ENCODE results near the gene OSBPL3. TPM values are rescaled to one million over a fixed set of nuclear protein-coding genes. Genes with fewer than 3 reads are reported as not detected.

The OSBPL3 gene
- total RNA-seq, 1 donor, result 30.8 TPM

DNA sequence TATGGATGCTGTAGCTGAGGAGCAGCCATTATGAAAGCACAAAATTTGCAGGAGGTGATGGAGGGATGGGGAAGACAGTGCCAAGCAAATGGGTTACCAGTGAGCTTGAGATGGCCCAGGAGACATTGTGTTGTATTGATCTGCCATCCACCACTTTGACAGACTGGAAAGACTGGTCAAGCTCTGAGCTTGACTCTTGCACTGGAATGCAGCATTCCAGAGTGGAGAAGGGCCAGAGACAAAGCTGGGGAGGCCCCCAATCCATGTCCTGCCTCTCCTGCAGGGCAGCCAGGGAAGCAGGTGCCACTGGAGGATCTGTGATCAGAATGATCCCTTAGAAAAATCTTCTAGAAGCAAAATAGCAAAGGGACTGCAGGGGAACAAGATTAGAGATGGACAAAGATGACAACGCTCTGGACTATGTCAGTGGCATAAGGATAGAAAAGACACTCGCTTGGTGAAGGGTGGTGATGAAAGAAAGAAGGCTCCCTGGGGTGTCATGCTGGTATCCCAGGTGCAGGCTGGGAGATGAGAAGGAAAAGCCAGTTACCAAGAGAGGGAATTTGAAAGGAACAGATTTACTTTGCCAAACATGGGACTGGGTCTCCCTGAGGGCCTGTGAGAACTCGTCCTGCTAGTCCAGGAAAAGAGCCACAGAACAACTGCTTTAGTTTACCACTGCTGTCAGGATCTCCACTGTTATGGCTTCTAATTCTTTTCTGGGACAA, 227.7 kb downstream of the OSBPL3 start:
- Histone ChIP-seq H3K9me3 (ENCODE audit: low read depth, low read length) (no peaks in the 10 kb centered on the region), H4K20me1 (ENCODE audit: insufficient read depth, low read length) (no peaks in the 10 kb centered on the region), H3K4me2 (ENCODE audit: insufficient read depth, low read length) (no peak overlapping the region), H3K27me3 (ENCODE audit: insufficient read depth, low read length) (no peaks in the 10 kb centered on the region), H3K4me3 (ENCODE audit: insufficient read depth, low read length) (no peak overlapping the region), H3K36me3 (ENCODE audit: insufficient read depth, low read length) (no peaks in the 10 kb centered on the region), H3K27ac (ENCODE audit: low read depth, low read length) (no peak overlapping the region), H3K79me2 (ENCODE audit: insufficient read depth, low read length) (peaks cover 7% of the 10 kb centered on the region), H3K4me1 (ENCODE audit: insufficient read depth, low read length) (peaks cover 7% of the 10 kb centered on the region), H2AFZ (ENCODE audit: low read length) (no peak overlapping the region)
- TF ChIP-seq CTCF (IDR thresholded peaks at IDR 0.05; ENCODE audit: extremely low read depth, low read depth, low read length), result no peak
- DNase-seq (ENCODE audit: insufficient read length, low spot score, missing footprints), result no peak

DNA sequence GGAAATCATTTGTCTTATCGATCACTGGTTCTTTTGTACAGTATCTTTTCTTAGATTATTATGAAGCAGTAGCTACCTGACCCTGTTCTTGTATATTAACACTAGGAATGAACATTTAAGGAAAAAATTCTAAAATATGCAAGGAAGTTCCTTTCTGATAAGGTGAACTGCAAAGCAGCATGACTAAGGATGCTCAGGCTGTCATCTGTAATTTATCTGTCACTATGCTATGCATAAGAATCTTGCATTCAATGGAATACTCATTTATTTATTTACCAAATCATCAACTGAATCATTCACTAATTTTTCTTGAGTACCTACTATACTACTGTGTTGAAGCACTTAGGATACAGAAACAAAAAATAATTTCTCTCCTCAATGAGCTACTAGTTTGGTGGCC, 228.5 kb downstream of the OSBPL3 start:
- no peak for DNase-seq (ENCODE audit: insufficient read length, low spot score, missing footprints)
- H4K20me1 ChIP-seq (ENCODE audit: insufficient read depth, low read length), result no peaks in the 10 kb centered on the region
- no peaks in the 10 kb centered on the region for H3K27me3 ChIP-seq (ENCODE audit: insufficient read depth, low read length)
- H3K27ac ChIP-seq (ENCODE audit: low read depth, low read length), result no peak overlapping the region
- peaks cover 5% of the 10 kb centered on the region for H3K4me1 ChIP-seq (ENCODE audit: insufficient read depth, low read length)
- H2AFZ ChIP-seq (ENCODE audit: low read length), result no peak overlapping the region
- H3K79me2 ChIP-seq (ENCODE audit: insufficient read depth, low read length), result peaks cover 7% of the 10 kb centered on the region
- no peak for TF ChIP-seq CTCF (IDR thresholded peaks at IDR 0.05; ENCODE audit: extremely low read depth, low read depth, low read length)
- no peak overlapping the region for H3K4me2 ChIP-seq (ENCODE audit: insufficient read depth, low read length)
- H3K36me3 ChIP-seq (ENCODE audit: insufficient read depth, low read length), result no peaks in the 10 kb centered on the region
- no peak overlapping the region for H3K4me3 ChIP-seq (ENCODE audit: insufficient read depth, low read length)
- no peaks in the 10 kb centered on the region for H3K9me3 ChIP-seq (ENCODE audit: low read depth, low read length)

DNA sequence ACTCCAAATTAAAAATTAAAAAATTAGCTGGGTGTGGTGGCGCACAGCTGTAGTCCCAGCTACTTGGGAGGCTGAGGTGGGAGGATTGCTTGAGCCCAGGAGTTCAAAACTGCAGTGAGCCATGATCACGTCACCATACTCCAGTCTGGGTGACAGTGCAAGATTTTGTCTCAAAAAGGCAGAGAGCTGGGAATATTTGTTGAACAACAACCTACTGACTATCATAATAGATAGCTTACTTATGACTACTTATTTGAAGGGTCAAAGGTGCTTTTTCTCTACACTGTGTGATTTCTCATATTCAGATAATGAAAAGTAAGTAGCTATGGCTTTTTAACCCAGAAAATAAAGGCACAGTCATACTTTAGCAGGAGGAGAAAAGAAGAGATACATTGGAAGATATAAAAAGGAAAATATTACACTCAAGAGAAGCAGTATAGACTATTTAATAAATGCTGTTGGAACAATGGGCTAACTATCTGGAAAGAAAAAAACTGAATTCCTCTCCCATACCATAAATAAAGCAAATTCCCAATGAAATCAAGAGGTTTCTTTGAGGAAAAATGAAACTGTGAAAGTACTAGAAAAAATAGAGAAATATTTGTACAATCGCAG, 229.4 kb downstream of the OSBPL3 start:
- H3K27ac ChIP-seq (ENCODE audit: low read depth, low read length), result no peak overlapping the region
- no peaks in the 10 kb centered on the region for H3K9me3 ChIP-seq (ENCODE audit: low read depth, low read length)
- no peaks in the 10 kb centered on the region for H4K20me1 ChIP-seq (ENCODE audit: insufficient read depth, low read length)
- DNase-seq (ENCODE audit: insufficient read length, low spot score, missing footprints), result no peak
- no peak for TF ChIP-seq CTCF (IDR thresholded peaks at IDR 0.05; ENCODE audit: extremely low read depth, low read depth, low read length)
- no peaks in the 10 kb centered on the region for H3K4me1 ChIP-seq (ENCODE audit: insufficient read depth, low read length)
- peaks cover 7% of the 10 kb centered on the region for H3K79me2 ChIP-seq (ENCODE audit: insufficient read depth, low read length)
- H3K4me3 ChIP-seq (ENCODE audit: insufficient read depth, low read length), result no peak overlapping the region
- no peak overlapping the region for H2AFZ ChIP-seq (ENCODE audit: low read length)
- H3K36me3 ChIP-seq (ENCODE audit: insufficient read depth, low read length), result no peaks in the 10 kb centered on the region
- H3K27me3 ChIP-seq (ENCODE audit: insufficient read depth, low read length), result no peaks in the 10 kb centered on the region
- no peak overlapping the region for H3K4me2 ChIP-seq (ENCODE audit: insufficient read depth, low read length)

- no peaks in the 10 kb centered on the region for H4K20me1 ChIP-seq (ENCODE audit: insufficient read depth, low read length)
- H3K27me3 ChIP-seq (ENCODE audit: insufficient read depth, low read length), result no peaks in the 10 kb centered on the region
- no peak overlapping the region for H3K4me2 ChIP-seq (ENCODE audit: insufficient read depth, low read length)
- H3K4me1 ChIP-seq (ENCODE audit: insufficient read depth, low read length), result no peaks in the 10 kb centered on the region
- no peak overlapping the region for H2AFZ ChIP-seq (ENCODE audit: low read length)
- DNase-seq (ENCODE audit: insufficient read length, low spot score, missing footprints), result no peak
- no peaks in the 10 kb centered on the region for H3K36me3 ChIP-seq (ENCODE audit: insufficient read depth, low read length)
- H3K79me2 ChIP-seq (ENCODE audit: insufficient read depth, low read length), result peaks cover 4% of the 10 kb centered on the region
- no peak overlapping the region for H3K27ac ChIP-seq (ENCODE audit: low read depth, low read length)
- H3K4me3 ChIP-seq (ENCODE audit: insufficient read depth, low read length), result no peak overlapping the region
- no peaks in the 10 kb centered on the region for H3K9me3 ChIP-seq (ENCODE audit: low read depth, low read length)
- TF ChIP-seq CTCF (IDR thresholded peaks at IDR 0.05; ENCODE audit: extremely low read depth, low read depth, low read length), result no peak
Observed at GRCh38 chr7:24748521-24748920, 231.5 kb downstream of the OSBPL3 start.
